Measurements from ENCODE around the gene DMD.
"Not testable (repeated sequence)": the region's sequence is repeated elsewhere in the genome, so short reads cannot be mapped to it uniquely, and the experiment has no call there.

DMD gene

GRCh38 chrX:31497086-31497485 lies 1714.3 kb downstream of the DMD start:
- H3K27me3 ChIP-seq (ENCODE audit: insufficient read depth, low read length): no peaks in the 10 kb centered on the region
- no peak overlapping the region for H3K27ac ChIP-seq (ENCODE audit: low read length)

GRCh38 chrX:31487951-31488350 lies 1723.4 kb downstream of the DMD start:
- H3K9ac ChIP-seq (ENCODE audit: low read depth, low read length): no peak overlapping the region
- no peaks in the 10 kb centered on the region for H3K27me3 ChIP-seq (ENCODE audit: insufficient read depth, low read length)

More at GRCh38 chrX:31497086-31497485, 1714.3 kb downstream of the DMD start:
- no peak overlapping the region for H3K9ac ChIP-seq (ENCODE audit: low read depth, low read length)
- H3K9me3 ChIP-seq (ENCODE audit: insufficient read depth, low read depth, low read length): no peaks in the 10 kb centered on the region
- H3K4me3 ChIP-seq (ENCODE audit: low read length): no peak overlapping the region
- no peaks in the 10 kb centered on the region for H3K4me1 ChIP-seq (ENCODE audit: insufficient read depth, low read length)
- H3K36me3 ChIP-seq (ENCODE audit: insufficient read depth, low read depth, low read length): no peaks in the 10 kb centered on the region

GRCh38 chrX:31483336-31483735 lies 1728.0 kb downstream of the DMD start:
- no peak overlapping the region for H3K4me3 ChIP-seq (ENCODE audit: low read length)
- no peak overlapping the region for H3K27ac ChIP-seq (ENCODE audit: low read length)
- H3K27me3 ChIP-seq (ENCODE audit: insufficient read depth, low read length): no peaks in the 10 kb centered on the region

More at GRCh38 chrX:31487951-31488350, 1723.4 kb downstream of the DMD start:
- H3K4me3 ChIP-seq (ENCODE audit: low read length): no peak overlapping the region
- H3K27ac ChIP-seq (ENCODE audit: low read length): no peak overlapping the region
- H3K9me3 ChIP-seq (ENCODE audit: insufficient read depth, low read depth, low read length): no peaks in the 10 kb centered on the region
- H3K36me3 ChIP-seq (ENCODE audit: insufficient read depth, low read depth, low read length): no peaks in the 10 kb centered on the region
- no peaks in the 10 kb centered on the region for H3K4me1 ChIP-seq (ENCODE audit: insufficient read depth, low read length)

GRCh38 chrX:31480696-31481095 lies 1730.7 kb downstream of the DMD start:
- H3K9ac ChIP-seq (ENCODE audit: low read depth, low read length): no peak overlapping the region
- no peaks in the 10 kb centered on the region for H3K27me3 ChIP-seq (ENCODE audit: insufficient read depth, low read length)
- H3K27ac ChIP-seq (ENCODE audit: low read length): no peak overlapping the region
- H3K36me3 ChIP-seq (ENCODE audit: insufficient read depth, low read depth, low read length): no peaks in the 10 kb centered on the region
- H3K4me1 ChIP-seq (ENCODE audit: insufficient read depth, low read length): no peaks in the 10 kb centered on the region
- H3K9me3 ChIP-seq (ENCODE audit: insufficient read depth, low read depth, low read length): no peaks in the 10 kb centered on the region
- no peak overlapping the region for H3K4me3 ChIP-seq (ENCODE audit: low read length)

More at GRCh38 chrX:31483336-31483735, 1728.0 kb downstream of the DMD start:
- Histone ChIP-seq H3K9me3 (ENCODE audit: insufficient read depth, low read depth, low read length) (no peaks in the 10 kb centered on the region), H3K4me1 (ENCODE audit: insufficient read depth, low read length) (no peaks in the 10 kb centered on the region), H3K9ac (ENCODE audit: low read depth, low read length) (no peak overlapping the region), H3K36me3 (ENCODE audit: insufficient read depth, low read depth, low read length) (no peaks in the 10 kb centered on the region)

- Histone ChIP-seq H3K4me3 (ENCODE audit: low read length) (no peak overlapping the region), H3K9me3 (ENCODE audit: insufficient read depth, low read depth, low read length) (no peaks in the 10 kb centered on the region), H3K9ac (ENCODE audit: low read depth, low read length) (no peak overlapping the region), H3K27ac (ENCODE audit: low read length) (no peak overlapping the region), H3K36me3 (ENCODE audit: insufficient read depth, low read depth, low read length) (no peaks in the 10 kb centered on the region), H3K27me3 (ENCODE audit: insufficient read depth, low read length) (no peaks in the 10 kb centered on the region), H3K4me1 (ENCODE audit: insufficient read depth, low read length) (no peaks in the 10 kb centered on the region)
These were observed 1740.1 kb downstream of the DMD start for GRCh38 chrX:31471229-31471628.

- not testable (repeated sequence) for H3K9me3 ChIP-seq (ENCODE audit: insufficient read depth, low read depth, low read length); H3K4me1 ChIP-seq (ENCODE audit: insufficient read depth, low read length); H3K36me3 ChIP-seq (ENCODE audit: insufficient read depth, low read depth, low read length); H3K27ac ChIP-seq (ENCODE audit: low read length); H3K4me3 ChIP-seq (ENCODE audit: low read length); H3K9ac ChIP-seq (ENCODE audit: low read depth, low read length); H3K27me3 ChIP-seq (ENCODE audit: insufficient read depth, low read length)
These were observed 1740.6 kb downstream of the DMD start for GRCh38 chrX:31470753-31471152.

- no peaks in the 10 kb centered on the region for H3K9me3 ChIP-seq (ENCODE audit: insufficient read depth, low read depth, low read length)
- H3K36me3 ChIP-seq (ENCODE audit: insufficient read depth, low read depth, low read length): no peaks in the 10 kb centered on the region
- no peak overlapping the region for H3K27ac ChIP-seq (ENCODE audit: low read length)
- H3K4me3 ChIP-seq (ENCODE audit: low read length): no peak overlapping the region
- H3K4me1 ChIP-seq (ENCODE audit: insufficient read depth, low read length): no peaks in the 10 kb centered on the region
- H3K27me3 ChIP-seq (ENCODE audit: insufficient read depth, low read length): no peaks in the 10 kb centered on the region
- no peak overlapping the region for H3K9ac ChIP-seq (ENCODE audit: low read depth, low read length)
These were observed 1746.9 kb downstream of the DMD start for GRCh38 chrX:31464306-31464915.

- Histone ChIP-seq H3K4me3 (ENCODE audit: low read length) (no peak overlapping the region), H3K4me1 (ENCODE audit: insufficient read depth, low read length) (no peaks in the 10 kb centered on the region), H3K9ac (ENCODE audit: low read depth, low read length) (no peak overlapping the region), H3K36me3 (ENCODE audit: insufficient read depth, low read depth, low read length) (no peaks in the 10 kb centered on the region), H3K27me3 (ENCODE audit: insufficient read depth, low read length) (no peaks in the 10 kb centered on the region), H3K27ac (ENCODE audit: low read length) (no peak overlapping the region), H3K9me3 (ENCODE audit: insufficient read depth, low read depth, low read length) (no peaks in the 10 kb centered on the region)
These were observed 1750.1 kb downstream of the DMD start for GRCh38 chrX:31461266-31461665.

GRCh38 chrX:31459361-31459760 lies 1752.0 kb downstream of the DMD start:
- Histone ChIP-seq H3K9me3 (ENCODE audit: insufficient read depth, low read depth, low read length) (no peaks in the 10 kb centered on the region), H3K36me3 (ENCODE audit: insufficient read depth, low read depth, low read length) (no peaks in the 10 kb centered on the region), H3K27ac (ENCODE audit: low read length) (no peak overlapping the region), H3K9ac (ENCODE audit: low read depth, low read length) (no peak overlapping the region), H3K27me3 (ENCODE audit: insufficient read depth, low read length) (no peaks in the 10 kb centered on the region), H3K4me1 (ENCODE audit: insufficient read depth, low read length) (no peaks in the 10 kb centered on the region), H3K4me3 (ENCODE audit: low read length) (no peak overlapping the region)

- no peak overlapping the region for H3K4me3 ChIP-seq (ENCODE audit: low read length)
- H3K9ac ChIP-seq (ENCODE audit: low read depth, low read length): no peak overlapping the region
- H3K27me3 ChIP-seq (ENCODE audit: insufficient read depth, low read length): no peaks in the 10 kb centered on the region
- no peaks in the 10 kb centered on the region for H3K4me1 ChIP-seq (ENCODE audit: insufficient read depth, low read length)
- no peaks in the 10 kb centered on the region for H3K9me3 ChIP-seq (ENCODE audit: insufficient read depth, low read depth, low read length)
- no peak overlapping the region for H3K27ac ChIP-seq (ENCODE audit: low read length)
- no peaks in the 10 kb centered on the region for H3K36me3 ChIP-seq (ENCODE audit: insufficient read depth, low read depth, low read length)
These were observed 1761.4 kb downstream of the DMD start for GRCh38 chrX:31449965-31450364.

- Histone ChIP-seq H3K9me3 (ENCODE audit: insufficient read depth, low read depth, low read length) (no peaks in the 10 kb centered on the region), H3K27me3 (ENCODE audit: insufficient read depth, low read length) (no peaks in the 10 kb centered on the region), H3K36me3 (ENCODE audit: insufficient read depth, low read depth, low read length) (no peaks in the 10 kb centered on the region), H3K9ac (ENCODE audit: low read depth, low read length) (no peak overlapping the region), H3K4me3 (ENCODE audit: low read length) (no peak overlapping the region), H3K27ac (ENCODE audit: low read length) (no peak overlapping the region), H3K4me1 (ENCODE audit: insufficient read depth, low read length) (no peaks in the 10 kb centered on the region)
These were observed 1762.3 kb downstream of the DMD start for GRCh38 chrX:31449081-31449480.

GRCh38 chrX:31445542-31445941 lies 1765.8 kb downstream of the DMD start:
- Histone ChIP-seq H3K27me3 (ENCODE audit: insufficient read depth, low read length) (no peaks in the 10 kb centered on the region), H3K4me3 (ENCODE audit: low read length) (no peak overlapping the region), H3K27ac (ENCODE audit: low read length) (no peak overlapping the region), H3K9me3 (ENCODE audit: insufficient read depth, low read depth, low read length) (no peaks in the 10 kb centered on the region), H3K4me1 (ENCODE audit: insufficient read depth, low read length) (no peaks in the 10 kb centered on the region), H3K36me3 (ENCODE audit: insufficient read depth, low read depth, low read length) (no peaks in the 10 kb centered on the region), H3K9ac (ENCODE audit: low read depth, low read length) (no peak overlapping the region)

Measured in iPS-20b (cell line).